Measurements from ENCODE around the gene PRXL2C. TPM values are rescaled to one million over a fixed set of nuclear protein-coding genes. Genes with fewer than 3 reads are reported as not detected.
"Not testable (repeated sequence)": the region's sequence is repeated elsewhere in the genome, so short reads cannot be mapped to it uniquely, and the experiment has no call there.

Gene PRXL2C
- total RNA-seq, 1 experiment from 2014 or later = 15.2 TPM

GRCh38 chr9:96666653-96667362 is 11.7 kb upstream of the PRXL2C start:
- H4K20me1 ChIP-seq (ENCODE audit: low read length); H3K9me2 ChIP-seq (replicated peaks; ENCODE audit: low read length); H3K27ac ChIP-seq (ENCODE audit: low read length); CTCF ChIA-PET; H3K9ac ChIP-seq (ENCODE audit: low read length); BruUV-seq (replicated peaks); H3K4me3 ChIP-seq (ENCODE audit: low read length); H3K4me2 ChIP-seq (ENCODE audit: low read length); H3K79me2 ChIP-seq (ENCODE audit: low read length); H3K36me3 ChIP-seq (ENCODE audit: low read depth, low read length); H3K27me3 ChIP-seq (ENCODE audit: low read length); H3F3A ChIP-seq (ENCODE audit: low read length, unreplicated experiment); POLR2A ChIA-PET (ENCODE audit: unreplicated experiment); H3K4me1 ChIP-seq (ENCODE audit: insufficient read depth, low read length); H3K9me3 ChIP-seq (ENCODE audit: low read length): not testable (repeated sequence)
- peak; percentile 62 for DNase-seq
- intact Hi-C loops (cut with micrococcal nuclease) = loop anchor here (5.0 to 10.0 kb wide), 3 partner anchors 215 to 432 kb away; partner anchors contain the start of gene HABP4
- peak; percentile 63 for ATAC-seq
- peak; percentile 58 for TF ChIP-seq CTCF (conservative IDR thresholded peaks at IDR 0.05; ENCODE audit: low read depth, low read length)
- H2AFZ ChIP-seq (ENCODE audit: low read length) = peak overlapping the region; percentile 40; the same call in 1 of the 2 replicates

GRCh38 chr9:96665789-96666188 is 10.7 kb upstream of the PRXL2C start:
- no peak overlapping the region for H3K27ac ChIP-seq (ENCODE audit: low read length)
- TF ChIP-seq CTCF (conservative IDR thresholded peaks at IDR 0.05; ENCODE audit: low read depth, low read length) (no peak), EZH2 (IDR thresholded peaks at IDR 0.05; ENCODE audit: low read length, unreplicated experiment) (no peak), EZH2phosphoT487 (IDR thresholded peaks at IDR 0.05; ENCODE audit: borderline replicate concordance, low read length) (no peak)
- intact Hi-C loops (cut with micrococcal nuclease) = loop anchor here (5.0 to 10.0 kb wide), 3 partner anchors 213 to 431 kb away; partner anchors contain the start of gene HABP4
- H3K9ac ChIP-seq (ENCODE audit: low read length) = no peak overlapping the region
- POLR2A ChIA-PET (ENCODE audit: unreplicated experiment) = interaction anchor here (0.6 kb wide), 1 partner anchor 32 kb away, joined by 4 read pairs; no protein-coding TSS in a partner anchor
- H3K36me3 ChIP-seq (ENCODE audit: low read depth, low read length) = no peaks in the 10 kb centered on the region
- no peaks in the 10 kb centered on the region for H3K79me2 ChIP-seq (ENCODE audit: low read length)
- no peaks in the 10 kb centered on the region for H3F3A ChIP-seq (ENCODE audit: low read length, unreplicated experiment)
- H2AFZ ChIP-seq (ENCODE audit: low read length) = no peak overlapping the region
- no peak for DNase-seq
- H3K4me3 ChIP-seq (ENCODE audit: low read length) = no peak overlapping the region
- no peaks in the 10 kb centered on the region for H4K20me1 ChIP-seq (ENCODE audit: low read length)
- H3K9me2 ChIP-seq (replicated peaks; ENCODE audit: low read length) = no peaks in the 10 kb centered on the region
- no peak for ATAC-seq
- CTCF ChIA-PET = no interaction called here
- H3K4me1 ChIP-seq (ENCODE audit: insufficient read depth, low read length) = no peaks in the 10 kb centered on the region
- H3K9me3 ChIP-seq (ENCODE audit: low read length) = no peaks in the 10 kb centered on the region
- H3K4me2 ChIP-seq (ENCODE audit: low read length) = no peak overlapping the region
- no TSS peak for BruUV-seq (replicated peaks)
- no peaks in the 10 kb centered on the region for H3K27me3 ChIP-seq (ENCODE audit: low read length)

- no peak overlapping the region for H3K4me3 ChIP-seq (ENCODE audit: low read length)
- no peaks in the 10 kb centered on the region for H3K4me1 ChIP-seq (ENCODE audit: insufficient read depth, low read length)
- H3K79me2 ChIP-seq (ENCODE audit: low read length) = no peaks in the 10 kb centered on the region
- H3K27me3 ChIP-seq (ENCODE audit: low read length) = no peaks in the 10 kb centered on the region
- BruUV-seq (replicated peaks) = no TSS peak
- no peaks in the 10 kb centered on the region for H3F3A ChIP-seq (ENCODE audit: low read length, unreplicated experiment)
- DNase-seq (no peak), ATAC-seq (no peak)
- no peak for TF ChIP-seq EZH2 (IDR thresholded peaks at IDR 0.05; ENCODE audit: low read length, unreplicated experiment)
- no peak for TF ChIP-seq CTCF (conservative IDR thresholded peaks at IDR 0.05; ENCODE audit: low read depth, low read length)
- TF ChIP-seq EZH2phosphoT487 (IDR thresholded peaks at IDR 0.05; ENCODE audit: borderline replicate concordance, low read length) = no peak
- intact Hi-C loops (cut with micrococcal nuclease) = loop anchor here (10.0 kb wide), 1 partner anchor 429 kb away; no protein-coding TSS in a partner anchor
- no peak overlapping the region for H3K27ac ChIP-seq (ENCODE audit: low read length)
- no peaks in the 10 kb centered on the region for H3K9me3 ChIP-seq (ENCODE audit: low read length)
- H4K20me1 ChIP-seq (ENCODE audit: low read length) = no peaks in the 10 kb centered on the region
- no peak overlapping the region for H2AFZ ChIP-seq (ENCODE audit: low read length)
- no peak overlapping the region for H3K9ac ChIP-seq (ENCODE audit: low read length)
- ChIA-PET POLR2A (ENCODE audit: unreplicated experiment) (no interaction called here), CTCF (interaction anchor here (0.6 kb wide), 1 partner anchor 327 kb away, joined by 8 read pairs; no protein-coding TSS in a partner anchor)
- no peaks in the 10 kb centered on the region for H3K9me2 ChIP-seq (replicated peaks; ENCODE audit: low read length)
- H3K4me2 ChIP-seq (ENCODE audit: low read length) = no peak overlapping the region
- no peaks in the 10 kb centered on the region for H3K36me3 ChIP-seq (ENCODE audit: low read depth, low read length)
Measured at GRCh38 chr9:96663506-96664120, 8.5 kb upstream of the PRXL2C start.
